ENCODE results near the gene TMEM131L. TPM values are rescaled to one million over a fixed set of nuclear protein-coding genes. Genes with fewer than 3 reads are reported as not detected.

Gene TMEM131L
- total RNA-seq, 1 experiment from 2014 or later, result 14.6 TPM

- Histone ChIP-seq H3K79me1 (ENCODE audit: insufficient read depth, low read depth, low read length, poor library complexity, severe bottlenecking) (no peaks in the 10 kb centered on the region), H4K5ac (ENCODE audit: insufficient read length, low read depth, low read length) (no peak overlapping the region), H4K8ac (replicated peaks; ENCODE audit: insufficient read length, low read depth, low read length) (no peak overlapping the region), H3K18ac (ENCODE audit: insufficient read length, low read depth, low read length) (no peak overlapping the region), H2BK20ac (ENCODE audit: low read depth, low read length, poor library complexity, severe bottlenecking) (no peak overlapping the region), H3K56ac (ENCODE audit: insufficient read length, low read depth, low read length) (no peak overlapping the region), H2BK120ac (ENCODE audit: low read depth, low read length, poor library complexity, severe bottlenecking) (no peak overlapping the region), H3K23ac (ENCODE audit: insufficient read length, low read depth, low read length) (no peak overlapping the region), H3T11ph (ENCODE audit: low read length) (no peak overlapping the region), H3K4ac (ENCODE audit: low read depth, low read length) (no peak overlapping the region), H2BK12ac (ENCODE audit: insufficient read length, low read depth, low read length) (no peak overlapping the region), H3K4me1 (ENCODE audit: insufficient read depth, low read length) (no peaks in the 10 kb centered on the region), H2BK15ac (ENCODE audit: low read depth, low read length) (no peak overlapping the region), H3K14ac (ENCODE audit: insufficient read depth, low read length) (no peak overlapping the region), H2AK5ac (ENCODE audit: insufficient read length, low read length) (no peak overlapping the region), H3K27me3 (ENCODE audit: insufficient read depth, low read length) (no peaks in the 10 kb centered on the region), H3K79me2 (ENCODE audit: insufficient read depth, low read length) (no peaks in the 10 kb centered on the region), H3K9ac (ENCODE audit: extremely low read depth, insufficient read length, low read length) (no peak overlapping the region), H3K23me2 (ENCODE audit: insufficient read length, low read depth, low read length, poor library complexity, severe bottlenecking) (no peaks in the 10 kb centered on the region), H4K20me1 (ENCODE audit: control insufficient read depth, insufficient read depth, insufficient read length) (no peaks in the 10 kb centered on the region), H3K27ac (ENCODE audit: insufficient read length, low read depth, low read length) (no peak overlapping the region), H4K91ac (ENCODE audit: insufficient read length, low read depth, low read length) (no peak overlapping the region), H2AFZ (ENCODE audit: low read length) (no peak overlapping the region), H3K4me2 (ENCODE audit: insufficient read depth, insufficient read length, low read length) (no peak overlapping the region), H3K9me3 (ENCODE audit: control insufficient read depth, low read depth, low read length) (no peaks in the 10 kb centered on the region), H2BK5ac (ENCODE audit: insufficient read length, low read length) (no peak overlapping the region)
- whole genome bisulfite sequencing (ENCODE audit: extremely low coverage, insufficient read length, low lambda C conversion rate), result no CpG with 5 or more reads among the region's 2 CpGs
- H3K27me3 Mint-ChIP-seq (ENCODE audit: low read depth), result no peaks in the 10 kb centered on the region
- no peak overlapping the region for H3K27ac Mint-ChIP-seq
- H3K36me3 Mint-ChIP-seq (ENCODE audit: insufficient read depth in 1 of 3, low read depth in 3 of 3), result no peaks in the 10 kb centered on the region
- H3K4me1 Mint-ChIP-seq, result peaks cover 0 to 8% of the 10 kb centered on the region in 2 experiments; a peak in 1 of 4 replicates
- no peak for DNase-seq
- H3K4me3 Mint-ChIP-seq, result no peak overlapping the region
- TF ChIP-seq, protein P1, sequence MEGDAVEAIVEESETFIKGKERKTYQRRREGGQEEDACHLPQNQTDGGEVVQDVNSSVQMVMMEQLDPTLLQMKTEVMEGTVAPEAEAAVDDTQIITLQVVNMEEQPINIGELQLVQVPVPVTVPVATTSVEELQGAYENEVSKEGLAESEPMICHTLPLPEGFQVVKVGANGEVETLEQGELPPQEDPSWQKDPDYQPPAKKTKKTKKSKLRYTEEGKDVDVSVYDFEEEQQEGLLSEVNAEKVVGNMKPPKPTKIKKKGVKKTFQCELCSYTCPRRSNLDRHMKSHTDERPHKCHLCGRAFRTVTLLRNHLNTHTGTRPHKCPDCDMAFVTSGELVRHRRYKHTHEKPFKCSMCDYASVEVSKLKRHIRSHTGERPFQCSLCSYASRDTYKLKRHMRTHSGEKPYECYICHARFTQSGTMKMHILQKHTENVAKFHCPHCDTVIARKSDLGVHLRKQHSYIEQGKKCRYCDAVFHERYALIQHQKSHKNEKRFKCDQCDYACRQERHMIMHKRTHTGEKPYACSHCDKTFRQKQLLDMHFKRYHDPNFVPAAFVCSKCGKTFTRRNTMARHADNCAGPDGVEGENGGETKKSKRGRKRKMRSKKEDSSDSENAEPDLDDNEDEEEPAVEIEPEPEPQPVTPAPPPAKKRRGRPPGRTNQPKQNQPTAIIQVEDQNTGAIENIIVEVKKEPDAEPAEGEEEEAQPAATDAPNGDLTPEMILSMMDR (conservative IDR thresholded peaks at IDR 0.05), result no peak
- H3K9me3 Mint-ChIP-seq, result no peaks in the 10 kb centered on the region
These were observed 32.0 kb upstream of the TMEM131L start for GRCh38 chr4:153434190-153434589.

Measured in H9 (cell line).